ENCODE measurements around the gene CENPT.

CENPT gene

DNA sequence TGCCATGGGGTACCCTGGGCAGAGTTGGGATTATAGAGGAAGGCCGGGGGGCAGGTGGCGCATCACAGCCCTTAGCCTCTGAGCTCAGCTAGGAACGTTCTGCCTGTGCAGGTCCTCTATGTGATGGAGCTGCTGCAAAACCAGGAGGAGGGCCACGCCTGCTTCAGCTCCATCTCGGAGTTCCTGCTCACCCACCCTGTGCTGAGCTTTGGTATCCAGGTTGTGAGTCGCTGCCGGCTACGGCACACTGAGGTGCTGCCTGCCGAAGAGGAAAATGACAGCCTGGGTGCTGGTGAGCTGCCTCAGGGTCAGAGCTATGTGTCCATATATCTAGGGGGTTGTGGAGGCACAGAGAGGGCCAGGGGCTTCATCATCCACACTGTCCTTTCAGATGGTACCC, 31.4 kb upstream of the CENPT start:
- TF ChIP-seq, protein P1, sequence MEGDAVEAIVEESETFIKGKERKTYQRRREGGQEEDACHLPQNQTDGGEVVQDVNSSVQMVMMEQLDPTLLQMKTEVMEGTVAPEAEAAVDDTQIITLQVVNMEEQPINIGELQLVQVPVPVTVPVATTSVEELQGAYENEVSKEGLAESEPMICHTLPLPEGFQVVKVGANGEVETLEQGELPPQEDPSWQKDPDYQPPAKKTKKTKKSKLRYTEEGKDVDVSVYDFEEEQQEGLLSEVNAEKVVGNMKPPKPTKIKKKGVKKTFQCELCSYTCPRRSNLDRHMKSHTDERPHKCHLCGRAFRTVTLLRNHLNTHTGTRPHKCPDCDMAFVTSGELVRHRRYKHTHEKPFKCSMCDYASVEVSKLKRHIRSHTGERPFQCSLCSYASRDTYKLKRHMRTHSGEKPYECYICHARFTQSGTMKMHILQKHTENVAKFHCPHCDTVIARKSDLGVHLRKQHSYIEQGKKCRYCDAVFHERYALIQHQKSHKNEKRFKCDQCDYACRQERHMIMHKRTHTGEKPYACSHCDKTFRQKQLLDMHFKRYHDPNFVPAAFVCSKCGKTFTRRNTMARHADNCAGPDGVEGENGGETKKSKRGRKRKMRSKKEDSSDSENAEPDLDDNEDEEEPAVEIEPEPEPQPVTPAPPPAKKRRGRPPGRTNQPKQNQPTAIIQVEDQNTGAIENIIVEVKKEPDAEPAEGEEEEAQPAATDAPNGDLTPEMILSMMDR (IDR thresholded peaks at IDR 0.05; ENCODE audit: extremely low read depth, insufficient read depth, missing control alignments): no peak
- DNase-seq (ENCODE audit: low spot score): no peak
- in situ Hi-C loops (cut with MboI; ENCODE audit: low pct_unique_long_range_greater_than_20kb, low sequenced_read_pairs, unreplicated experiment): no loop called here

DNA sequence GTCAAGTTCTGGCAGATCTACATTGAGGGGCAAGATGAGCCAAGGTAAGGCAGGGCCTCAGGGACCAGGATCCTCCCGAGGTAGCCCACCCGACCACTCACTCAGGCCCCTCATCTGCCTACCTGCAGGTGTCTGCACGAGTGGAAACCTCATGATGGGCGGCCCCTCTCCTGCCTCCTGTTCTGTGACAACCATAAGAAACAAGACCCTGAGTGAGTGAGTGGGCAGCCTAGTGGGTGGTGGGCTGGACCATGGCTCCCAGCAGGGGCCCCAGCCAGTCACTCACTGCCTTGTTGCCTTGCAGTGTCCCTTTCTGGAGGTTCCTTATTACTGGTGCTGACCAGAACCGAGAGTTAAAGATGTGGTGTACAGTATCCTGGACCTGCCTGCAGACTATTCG, 30.7 kb upstream of the CENPT start:
- DNase-seq (ENCODE audit: low spot score): no peak

DNA sequence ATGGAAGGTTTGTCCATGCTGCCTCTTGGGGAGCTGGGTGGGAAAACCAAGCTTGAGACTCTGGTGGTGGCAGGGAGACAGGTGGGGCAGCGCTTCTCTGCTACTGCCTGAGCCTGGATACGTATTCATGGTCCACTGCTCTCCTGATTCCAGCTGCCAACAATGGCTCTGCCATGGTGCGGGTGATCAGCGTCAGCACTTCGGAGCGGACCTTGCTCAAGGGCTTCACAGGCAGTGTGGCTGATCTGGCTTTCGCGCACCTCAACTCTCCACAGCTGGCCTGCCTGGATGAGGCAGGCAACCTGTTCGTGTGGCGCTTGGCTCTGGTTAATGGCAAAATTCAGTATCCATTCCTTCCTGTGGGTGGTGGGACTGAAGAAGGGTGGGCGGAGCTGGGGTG, 29.6 kb upstream of the CENPT start:
- DNase-seq (ENCODE audit: low spot score): no peak
- TF ChIP-seq, protein P1 (IDR thresholded peaks at IDR 0.05; ENCODE audit: extremely low read depth, insufficient read depth, missing control alignments): no peak
- in situ Hi-C loops (cut with MboI; ENCODE audit: low pct_unique_long_range_greater_than_20kb, low sequenced_read_pairs, unreplicated experiment): no loop called here

More for the DNA sequence above, 30.7 kb upstream of the CENPT start:
- TF ChIP-seq, protein P1 (IDR thresholded peaks at IDR 0.05; ENCODE audit: extremely low read depth, insufficient read depth, missing control alignments): no peak
- in situ Hi-C loops (cut with MboI; ENCODE audit: low pct_unique_long_range_greater_than_20kb, low sequenced_read_pairs, unreplicated experiment): no loop called here

DNA sequence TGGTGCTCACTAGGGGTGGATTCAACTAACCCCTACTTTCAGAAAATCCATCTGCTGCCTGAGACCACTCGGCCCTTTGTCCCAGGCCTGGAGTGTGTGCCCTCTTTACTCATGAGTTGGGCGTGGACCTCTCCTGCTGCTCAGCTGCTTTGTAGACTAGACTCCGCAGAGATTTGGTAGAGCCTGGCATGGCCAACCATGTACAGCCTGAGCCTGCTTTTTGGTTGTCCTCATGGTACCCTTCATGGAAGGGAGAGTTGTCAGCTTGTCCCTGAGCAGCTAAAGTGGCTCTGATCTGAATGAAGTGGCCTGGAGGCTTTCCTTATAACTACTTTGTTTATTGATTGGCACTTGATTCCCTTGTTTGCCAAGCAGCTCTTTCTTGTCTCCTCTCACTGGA, 26.9 kb upstream of the CENPT start:
- DNase-seq (ENCODE audit: low spot score): no peak
- in situ Hi-C loops (cut with MboI; ENCODE audit: low pct_unique_long_range_greater_than_20kb, low sequenced_read_pairs, unreplicated experiment): no loop called here
- TF ChIP-seq, protein P1 (IDR thresholded peaks at IDR 0.05; ENCODE audit: extremely low read depth, insufficient read depth, missing control alignments): no peak

DNA sequence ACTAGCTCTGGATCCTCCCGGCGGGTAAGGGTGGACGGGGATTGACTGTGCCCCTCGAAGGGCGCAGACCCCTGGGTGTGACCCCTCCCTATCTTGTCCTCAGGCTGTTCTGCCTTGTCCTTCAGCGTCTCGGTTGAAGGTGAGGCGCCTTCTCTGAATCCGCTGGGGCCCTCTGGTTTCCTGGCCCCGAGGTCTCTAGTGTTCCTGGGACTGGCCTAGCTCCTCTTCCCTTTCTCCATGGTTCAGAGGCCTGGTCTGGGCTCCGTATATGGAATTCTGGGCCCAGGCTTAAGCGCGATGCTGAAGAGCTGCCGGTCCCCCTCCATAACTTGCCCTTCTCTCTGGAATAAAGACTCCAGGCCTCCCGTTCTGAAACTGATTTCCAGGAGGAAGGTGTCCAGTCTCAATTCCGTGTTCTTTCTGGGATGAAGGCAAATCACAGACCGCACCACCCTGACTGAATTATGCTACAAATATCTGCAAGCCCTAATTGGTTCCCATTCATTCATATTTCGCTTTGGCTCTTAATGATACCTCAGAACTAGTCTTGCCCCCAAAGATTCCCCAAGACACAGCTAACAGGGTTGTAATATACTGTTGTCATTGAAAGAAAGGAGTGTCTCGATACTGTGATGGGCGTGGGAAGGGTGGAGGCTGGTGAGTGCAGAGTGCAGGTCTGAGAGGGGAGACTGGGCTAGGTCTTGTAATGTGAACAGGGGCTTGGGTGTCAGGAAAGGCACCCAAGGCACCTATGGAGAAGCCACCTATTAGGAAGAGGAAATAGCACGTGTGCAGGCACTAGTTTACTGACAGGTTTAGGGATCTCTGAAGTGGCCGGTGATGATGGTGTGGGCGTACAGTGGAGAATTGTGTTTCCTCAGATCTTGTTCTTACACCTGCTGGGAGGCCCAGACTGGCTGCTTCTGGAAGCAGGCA, 26.2 kb upstream of the CENPT start:
- DNase-seq (ENCODE audit: low spot score): no peak
- TF ChIP-seq, protein P1 (IDR thresholded peaks at IDR 0.05; ENCODE audit: extremely low read depth, insufficient read depth, missing control alignments): no peak
- in situ Hi-C loops (cut with MboI; ENCODE audit: low pct_unique_long_range_greater_than_20kb, low sequenced_read_pairs, unreplicated experiment): no loop called here

DNA sequence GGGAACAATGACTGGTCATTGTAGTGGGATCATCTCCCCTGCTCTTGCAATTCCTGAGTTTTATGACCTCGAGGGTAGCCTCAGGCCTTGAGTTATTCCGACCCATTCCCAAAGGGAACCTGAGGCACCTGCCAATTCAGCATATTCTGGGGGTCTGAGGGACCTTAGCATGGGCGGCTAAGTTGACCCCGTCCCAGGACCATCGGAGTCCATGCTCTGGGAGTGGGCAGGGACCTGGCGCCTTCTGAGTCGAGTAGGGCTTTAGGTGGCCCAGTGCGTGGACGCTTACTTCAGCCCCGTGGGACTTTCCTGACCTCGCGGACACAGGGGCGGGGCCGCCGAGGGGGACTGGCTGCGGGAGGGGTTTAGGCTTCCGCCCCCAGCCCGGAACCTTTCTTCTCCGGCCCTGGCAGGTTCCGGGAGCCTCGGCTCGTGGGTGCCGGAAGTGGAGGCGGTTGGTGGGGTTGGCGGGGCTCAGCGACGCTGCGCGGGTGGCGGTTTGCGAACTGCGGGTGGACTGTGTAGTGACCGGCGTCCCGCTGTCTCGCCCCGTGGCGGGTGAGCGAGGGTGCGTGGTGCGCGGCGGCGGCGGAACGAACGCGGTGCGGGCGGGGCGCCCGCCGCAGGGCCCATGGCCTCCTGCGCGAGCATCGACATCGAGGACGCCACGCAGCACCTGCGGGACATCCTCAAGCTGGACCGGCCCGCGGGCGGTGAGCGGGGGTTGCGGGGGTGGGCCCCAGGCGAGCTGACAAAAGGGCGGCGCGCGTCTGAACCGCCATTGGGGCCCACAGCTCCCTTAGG, 25.3 kb upstream of the CENPT start, which contains the start of gene EDC4:
EDC4 (plus strand) TSS at position 422 of the 804 bp plus-strand sequence; CDS start at position 632, 210 bp downstream.
- in situ Hi-C loops (cut with MboI; ENCODE audit: low pct_unique_long_range_greater_than_20kb, low sequenced_read_pairs, unreplicated experiment): no loop called here
- TF ChIP-seq, protein P1 (IDR thresholded peaks at IDR 0.05; ENCODE audit: extremely low read depth, insufficient read depth, missing control alignments): no peak
- peak; percentile 95 for DNase-seq (ENCODE audit: low spot score)
